HCT116 (cell line): ENCODE results near the gene PCAT7. TPM values are rescaled to one million over a fixed set of nuclear protein-coding genes. Genes with fewer than 3 reads are reported as not detected.

Experiments used
- ATAC-seq: fragments of 200-7000 bp; cut with Tn5 transposase; 2 replicates; pipeline ENCODE4 v1.9.1; 2020; ENCODE audit warnings: mild to moderate bottlenecking, moderate library complexity
- BruUV-seq: library from RNA; stranded (reverse); fragments of 400-500 nt; replicated peaks from 2 replicates; lab custom pipeline; 2021; lab: Mats Ljungman, UMichigan
- CTCF ChIA-PET: fragments of 300-600 bp; sonication (Branson Sonifier 250); formaldehyde crosslinking; loops from one replicate; lab custom pipeline; 2021; ENCODE audit warnings: antibody characterized with exemption; lab: Charles Lee
- POLR2A ChIA-PET: fragments of 300-600, 350-600 bp; sonication (Branson Sonifier 250); formaldehyde crosslinking; loops from one replicate; lab custom pipeline; 2021; ENCODE audit warnings: antibody characterized with exemption; lab: Charles Lee
- RAD21 ChIA-PET, 2 experiments: fragments of 300-600 bp; sonication (Branson Sonifier 250); formaldehyde crosslinking; loops; one replicate each; lab custom pipeline; 2023; ENCODE audit warnings: low total read pairs in 2 of 2; ENCODE audit not compliant: uncharacterized antibody in 2 of 2, unreplicated experiment in 2 of 2, low non-redundant PET in 1 of 2; lab: Charles Lee
- DNase-seq: peaks from one replicate; pipeline ENCODE4 v3.0.0-alpha.2; 2010; ENCODE audit warnings: low read depth, low spot score
- H2AFZ ChIP-seq: fragments of 200-600 bp; shearing (Covaris generic), sonication (generic); 2 replicates; pipeline ENCODE4 v1.6.1; 2017; ENCODE audit warnings: low read depth, mixed run types, mixed read lengths, antibody characterized with exemption, low read length; ENCODE audit not compliant: poor library complexity, severe bottlenecking
- H3K27ac ChIP-seq: 2 replicates; pipeline ENCODE4 v1.5.1; 2012; ENCODE audit warnings: low read depth, low read length
- H3K27me3 ChIP-seq: fragments of 200-600 bp; sonication (generic); 2 replicates; pipeline ENCODE4 v1.6.1; 2016; ENCODE audit warnings: mixed run types, low read length, mixed read lengths; ENCODE audit not compliant: insufficient read depth
- H3K36me3 ChIP-seq, 2 experiments: fragments of 200-500 bp in 1 of 2; fragments of 200-600 bp in 1 of 2; sonication (Bioruptor generic) in 1 of 2; sonication (generic) in 1 of 2; 2 replicates each; pipeline versions ENCODE4 v1.5.1 to v1.6.1; 2014 to 2016; ENCODE audit warnings: low read length in 2 of 2, inconsistent platforms in 1 of 2, mixed read lengths in 1 of 2, mixed run types in 1 of 2; ENCODE audit not compliant: insufficient read depth in 2 of 2, control insufficient read depth in 1 of 2
- H3K4me1 ChIP-seq, 2 experiments: fragments of 200-600 bp in 1 of 2; sonication (generic) in 1 of 2; 2 replicates each; pipeline versions ENCODE4 v1.5.1 to v1.6.1; 2012 to 2017; ENCODE audit warnings: low read length in 2 of 2, inconsistent platforms in 1 of 2, mild to moderate bottlenecking in 1 of 2, mixed read lengths in 1 of 2, mixed run types in 1 of 2, moderate library complexity in 1 of 2; ENCODE audit not compliant: insufficient read depth in 2 of 2, control insufficient read depth in 1 of 2
- H3K4me2 ChIP-seq: fragments of 200-600 bp; sonication (generic); 2 replicates; pipeline ENCODE4 v1.6.1; 2017; ENCODE audit warnings: mixed run types, low read length, mixed read lengths
- H3K4me3 ChIP-seq, 2 experiments: fragments of 200-600 bp in 1 of 2; sonication (generic) in 1 of 2; replicated peaks in 1 of 2; 2 replicates each; pipeline ENCODE4 v1.5.1; 2011 to 2016; ENCODE audit warnings: low read length in 2 of 2, control low read depth in 1 of 2, low read depth in 1 of 2, mild to moderate bottlenecking in 1 of 2, mixed read lengths in 1 of 2, mixed run types in 1 of 2
- H3K79me2 ChIP-seq: fragments of 200-600 bp; sonication (generic); 2 replicates; pipeline ENCODE4 v1.6.1; 2017; ENCODE audit warnings: mild to moderate bottlenecking, mixed run types, low read length, moderate library complexity, mixed read lengths; ENCODE audit not compliant: insufficient read depth
- H3K9ac ChIP-seq: fragments of 200-600 bp; sonication (generic); 2 replicates; pipeline ENCODE4 v1.6.1; 2016; ENCODE audit warnings: low read length, mixed read lengths
- H3K9me2 ChIP-seq: fragments of 200-600 bp; sonication (generic), shearing (Covaris generic); 2 replicates; pipeline ENCODE4 v1.6.1; 2017; ENCODE audit warnings: mixed run types, mild to moderate bottlenecking, moderate library complexity; ENCODE audit not compliant: insufficient read depth
- H3K9me3 ChIP-seq, 2 experiments: fragments of 200-500 bp in 1 of 2; fragments of 200-600 bp in 1 of 2; sonication (Bioruptor generic) in 1 of 2; sonication (generic) in 1 of 2; 2 replicates each; pipeline ENCODE4 v1.6.1; 2014 to 2017; ENCODE audit warnings: low read length in 2 of 2, mixed read lengths in 2 of 2, inconsistent platforms in 1 of 2, low read depth in 1 of 2, mild to moderate bottlenecking in 1 of 2, mixed run types in 1 of 2, moderate library complexity in 1 of 2; ENCODE audit not compliant: control insufficient read depth in 1 of 2, insufficient read depth in 1 of 2
- H4K20me1 ChIP-seq: fragments of 200-600 bp; sonication (generic), shearing (Covaris generic); 2 replicates; pipeline ENCODE4 v1.6.1; 2017; ENCODE audit warnings: mixed run types, mild to moderate bottlenecking, moderate library complexity; ENCODE audit not compliant: insufficient read depth
- CEBPB ChIP-seq: IDR thresholded peaks from 2 replicates; pipeline ENCODE4 v1.6.1; 2012; ENCODE audit warnings: low read depth
- EGR1 ChIP-seq: IDR thresholded peaks from 2 replicates; pipeline ENCODE4 v1.6.1; 2012; ENCODE audit warnings: low read depth
- EZH2 ChIP-seq: fragments of 200-600 bp; sonication (generic); IDR thresholded peaks from 2 replicates; pipeline ENCODE4 v1.6.1; 2017; ENCODE audit warnings: antibody characterized with exemption, mixed run types
- EZH2phosphoT487 ChIP-seq: fragments of 200-600 bp; IDR thresholded peaks from 2 replicates; pipeline ENCODE4 v1.6.1; 2018; ENCODE audit warnings: antibody characterized with exemption, borderline replicate concordance
- FOSL1 ChIP-seq: IDR thresholded peaks from 2 replicates; pipeline ENCODE4 v1.6.1; 2012; ENCODE audit warnings: low read depth
- JUND ChIP-seq: IDR thresholded peaks from 2 replicates; pipeline ENCODE4 v1.6.1; 2012
- MAX ChIP-seq: IDR thresholded peaks from 2 replicates; pipeline ENCODE4 v1.6.1; 2012
- POLR2AphosphoS5 ChIP-seq: IDR thresholded peaks from 2 replicates; pipeline ENCODE4 v1.6.1; 2011; ENCODE audit warnings: mild to moderate bottlenecking, low read depth, low read length, moderate library complexity
- SRF ChIP-seq: IDR thresholded peaks from 2 replicates; pipeline ENCODE4 v1.6.1; 2012; ENCODE audit warnings: low read depth
- TCF7L2 ChIP-seq: IDR thresholded peaks from 2 replicates; pipeline ENCODE4 v1.7.0; 2011; ENCODE audit warnings: borderline replicate concordance, inconsistent platforms; ENCODE audit not compliant: insufficient read depth, insufficient read length; ENCODE audit errors: extremely low read depth
- ZBTB33 ChIP-seq: IDR thresholded peaks from 2 replicates; pipeline ENCODE4 v1.6.1; 2011; ENCODE audit warnings: mild to moderate bottlenecking, low read length, moderate library complexity; ENCODE audit not compliant: insufficient replicate concordance; ENCODE audit errors: extremely low read depth
- ZFX ChIP-seq: fragments of 450-650 bp; IDR thresholded peaks from 2 replicates; pipeline ENCODE4 v1.6.1; 2017
- intact Hi-C: fragments of 100-400 bp; cut with micrococcal nuclease; formaldehyde crosslinking; loops from 2 replicates; pipeline ENCODE4 v1.10.0; 2022
- total RNA-seq: library from RNA; stranded (reverse); gene quantifications from one replicate; pipeline ENCODE4 v1.2.1, GENCODE V29; 2021; ENCODE audit not compliant: unreplicated experiment
- TF ChIP-seq, protein P1 (sequence below), 3 experiments: fragments of 200-600 bp in 1 of 3; sonication (generic) in 1 of 3; IDR thresholded peaks in 2 of 3; conservative IDR thresholded peaks in 1 of 3; 2 replicates each; pipeline ENCODE4 v1.5.1; 2012 to 2017; ENCODE audit warnings: low read depth in 2 of 3, low read length in 2 of 3, antibody characterized with exemption in 1 of 3, borderline replicate concordance in 1 of 3, control low read depth in 1 of 3, mild to moderate bottlenecking in 1 of 3, mixed read lengths in 1 of 3, mixed run types in 1 of 3, moderate library complexity in 1 of 3; ENCODE audit not compliant: insufficient read depth in 1 of 3
- TF ChIP-seq, protein P2 (sequence below): IDR thresholded peaks from 2 replicates; pipeline ENCODE4 v1.6.1; 2012

PCAT7 gene
- total RNA-seq, 1 experiment from 2014 or later: 3.8 TPM

- no peaks in the 10 kb centered on the region for H3K36me3 ChIP-seq
- DNase-seq: no peak
- H3K79me2 ChIP-seq: no peaks in the 10 kb centered on the region
- CTCF ChIA-PET: no interaction called here
- H3K4me1 ChIP-seq: no peaks in the 10 kb centered on the region
- no peaks in the 10 kb centered on the region for H3K9me3 ChIP-seq
- H2AFZ ChIP-seq: no peak overlapping the region
- intact Hi-C loops: no loop called here
- H4K20me1 ChIP-seq: no peaks in the 10 kb centered on the region
- H3K27ac ChIP-seq: no peak overlapping the region
- BruUV-seq: no TSS peak
- RAD21 ChIA-PET: no interaction called here
- H3K9ac ChIP-seq: no peak overlapping the region
- H3K4me2 ChIP-seq: no peak overlapping the region
- no peaks in the 10 kb centered on the region for H3K27me3 ChIP-seq
- no peaks in the 10 kb centered on the region for H3K9me2 ChIP-seq
- TF ChIP-seq CEBPB (no peak), ZBTB33 (no peak), POLR2AphosphoS5 (no peak), FOSL1 (no peak), TCF7L2 (no peak), MAX (no peak), EZH2 (no peak), ZFX (no peak), SRF (no peak)
- TF ChIP-seq, all 23 proteins: peak for 0
- POLR2A ChIA-PET: no interaction called here
- no peak overlapping the region for H3K4me3 ChIP-seq
- ATAC-seq: no peak
These were observed 56.8 kb downstream of the PCAT7 start for GRCh38 chr9:94611638-94612068.

DNA sequence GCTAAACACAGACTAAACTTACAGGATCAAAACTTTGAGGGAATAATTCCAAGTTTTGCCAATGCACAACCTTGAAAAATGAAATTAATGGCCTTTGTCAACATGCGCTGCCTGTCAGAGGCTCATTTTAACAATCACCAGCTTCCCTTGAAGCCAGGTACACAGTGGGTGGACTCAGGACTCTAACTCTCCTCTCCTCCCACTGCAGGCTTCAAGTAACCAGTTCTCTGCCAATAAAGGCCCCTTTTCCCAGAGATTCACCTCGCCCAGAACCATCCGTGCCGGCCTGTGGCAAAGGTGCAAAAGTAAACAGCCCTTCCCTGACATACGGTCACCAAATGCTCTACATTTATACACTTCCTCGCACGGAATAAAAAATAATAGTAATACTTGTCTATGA is 57.2 kb downstream of the PCAT7 start:
- Histone ChIP-seq H3K79me2 (no peaks in the 10 kb centered on the region), H3K4me2 (no peak overlapping the region), H3K9me2 (no peaks in the 10 kb centered on the region), H3K4me1 (no peaks in the 10 kb centered on the region), H4K20me1 (no peaks in the 10 kb centered on the region), H3K4me3 (no peak overlapping the region), H3K27ac (no peak overlapping the region), H3K27me3 (no peaks in the 10 kb centered on the region), H3K9ac (no peak overlapping the region), H2AFZ (no peak overlapping the region), H3K9me3 (no peaks in the 10 kb centered on the region), H3K36me3 (no peaks in the 10 kb centered on the region)
- ChIA-PET RAD21 (no interaction called here), POLR2A (no interaction called here), CTCF (no interaction called here)
- DNase-seq: no peak
- TF ChIP-seq POLR2AphosphoS5: no peak
- no peak for TF ChIP-seq JUND
- no peak for TF ChIP-seq EZH2phosphoT487
- TF ChIP-seq, protein P1, sequence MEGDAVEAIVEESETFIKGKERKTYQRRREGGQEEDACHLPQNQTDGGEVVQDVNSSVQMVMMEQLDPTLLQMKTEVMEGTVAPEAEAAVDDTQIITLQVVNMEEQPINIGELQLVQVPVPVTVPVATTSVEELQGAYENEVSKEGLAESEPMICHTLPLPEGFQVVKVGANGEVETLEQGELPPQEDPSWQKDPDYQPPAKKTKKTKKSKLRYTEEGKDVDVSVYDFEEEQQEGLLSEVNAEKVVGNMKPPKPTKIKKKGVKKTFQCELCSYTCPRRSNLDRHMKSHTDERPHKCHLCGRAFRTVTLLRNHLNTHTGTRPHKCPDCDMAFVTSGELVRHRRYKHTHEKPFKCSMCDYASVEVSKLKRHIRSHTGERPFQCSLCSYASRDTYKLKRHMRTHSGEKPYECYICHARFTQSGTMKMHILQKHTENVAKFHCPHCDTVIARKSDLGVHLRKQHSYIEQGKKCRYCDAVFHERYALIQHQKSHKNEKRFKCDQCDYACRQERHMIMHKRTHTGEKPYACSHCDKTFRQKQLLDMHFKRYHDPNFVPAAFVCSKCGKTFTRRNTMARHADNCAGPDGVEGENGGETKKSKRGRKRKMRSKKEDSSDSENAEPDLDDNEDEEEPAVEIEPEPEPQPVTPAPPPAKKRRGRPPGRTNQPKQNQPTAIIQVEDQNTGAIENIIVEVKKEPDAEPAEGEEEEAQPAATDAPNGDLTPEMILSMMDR (IDR thresholded peaks at IDR 0.05 in 2 of 3, conservative IDR thresholded peaks at IDR 0.05 in 1 of 3; ENCODE audit: borderline replicate concordance in 1 of 3, insufficient read depth in 1 of 3, low read depth in 2 of 3, low read length in 2 of 3): no peak
- TF ChIP-seq, protein P2, sequence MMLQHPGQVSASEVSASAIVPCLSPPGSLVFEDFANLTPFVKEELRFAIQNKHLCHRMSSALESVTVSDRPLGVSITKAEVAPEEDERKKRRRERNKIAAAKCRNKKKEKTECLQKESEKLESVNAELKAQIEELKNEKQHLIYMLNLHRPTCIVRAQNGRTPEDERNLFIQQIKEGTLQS: no peak
- no peak for TF ChIP-seq CEBPB
- TF ChIP-seq TCF7L2: no peak
- TF ChIP-seq EGR1: no peak
- TF ChIP-seq FOSL1: no peak
- no peak for ATAC-seq
- BruUV-seq: no TSS peak
- intact Hi-C loops: no loop called here
